Measurements from ENCODE around the gene LRBA. TPM values are rescaled to one million over a fixed set of nuclear protein-coding genes. Genes with fewer than 3 reads are reported as not detected.

The LRBA gene
- total and polyA plus RNA-seq, 4 donors, result 11.8 to 149 (median 34.2) TPM

- DNase-seq (peak in 2 of 3 donors; percentile 53 to 62), ATAC-seq (ENCODE audit: insufficient read depth, low FRiP score) (no peak)
- Histone ChIP-seq H3K36me3 (ENCODE audit: control insufficient read depth in 4 of 4, insufficient read depth in 4 of 4, low read length in 4 of 4) (no peaks in the 10 kb centered on the region), H3K4me3 (no peak overlapping the region), H3K27ac (ENCODE audit: low read depth in 1 of 2, low read length in 1 of 2) (no peak overlapping the region), H3K27me3 (ENCODE audit: control insufficient read depth in 3 of 3, insufficient read depth in 3 of 3, low read length in 2 of 3) (no peaks in the 10 kb centered on the region), H3K9ac (ENCODE audit: insufficient read depth in 1 of 2, low read length in 2 of 2) (no peak overlapping the region), H3K4me1 (ENCODE audit: control insufficient read depth in 5 of 5, insufficient read depth in 5 of 5, low read length in 5 of 5) (peaks cover 0 to 8% (median 0%) of the 10 kb centered on the region in 5 donors), H3K9me3 (ENCODE audit: control insufficient read depth in 4 of 4, insufficient read depth in 3 of 4, low read length in 3 of 4) (no peaks in the 10 kb centered on the region)
- TF ChIP-seq, protein P1, sequence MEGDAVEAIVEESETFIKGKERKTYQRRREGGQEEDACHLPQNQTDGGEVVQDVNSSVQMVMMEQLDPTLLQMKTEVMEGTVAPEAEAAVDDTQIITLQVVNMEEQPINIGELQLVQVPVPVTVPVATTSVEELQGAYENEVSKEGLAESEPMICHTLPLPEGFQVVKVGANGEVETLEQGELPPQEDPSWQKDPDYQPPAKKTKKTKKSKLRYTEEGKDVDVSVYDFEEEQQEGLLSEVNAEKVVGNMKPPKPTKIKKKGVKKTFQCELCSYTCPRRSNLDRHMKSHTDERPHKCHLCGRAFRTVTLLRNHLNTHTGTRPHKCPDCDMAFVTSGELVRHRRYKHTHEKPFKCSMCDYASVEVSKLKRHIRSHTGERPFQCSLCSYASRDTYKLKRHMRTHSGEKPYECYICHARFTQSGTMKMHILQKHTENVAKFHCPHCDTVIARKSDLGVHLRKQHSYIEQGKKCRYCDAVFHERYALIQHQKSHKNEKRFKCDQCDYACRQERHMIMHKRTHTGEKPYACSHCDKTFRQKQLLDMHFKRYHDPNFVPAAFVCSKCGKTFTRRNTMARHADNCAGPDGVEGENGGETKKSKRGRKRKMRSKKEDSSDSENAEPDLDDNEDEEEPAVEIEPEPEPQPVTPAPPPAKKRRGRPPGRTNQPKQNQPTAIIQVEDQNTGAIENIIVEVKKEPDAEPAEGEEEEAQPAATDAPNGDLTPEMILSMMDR (IDR thresholded peaks at IDR 0.05; ENCODE audit: control extremely low read depth, extremely low read depth), result no peak
- 57 to 83% methylated on average over 8 of the region's 8 CpGs for WGBS, 2 donors
Measured at GRCh38 chr4:150217808-150218207, 797.3 kb downstream of the LRBA start.

GRCh38 chr4:150217192-150217591 is 797.9 kb downstream of the LRBA start:
- 50 to 54% methylated on average over 3 of the region's 3 CpGs for WGBS, 2 donors
- DNase-seq, result peak in 2 of 3 donors; percentile 26 to 57
- no peak for ATAC-seq (ENCODE audit: insufficient read depth, low FRiP score)

GRCh38 chr4:150216726-150217125 is 798.4 kb downstream of the LRBA start:
- Histone ChIP-seq H3K9ac (ENCODE audit: insufficient read depth in 1 of 2, low read length in 2 of 2) (no peak overlapping the region), H3K27ac (ENCODE audit: low read depth in 1 of 2, low read length in 1 of 2) (no peak overlapping the region), H3K27me3 (ENCODE audit: control insufficient read depth in 3 of 3, insufficient read depth in 3 of 3, low read length in 2 of 3) (no peaks in the 10 kb centered on the region), H3K9me3 (ENCODE audit: control insufficient read depth in 4 of 4, insufficient read depth in 3 of 4, low read length in 3 of 4) (no peaks in the 10 kb centered on the region), H3K4me1 (ENCODE audit: control insufficient read depth in 5 of 5, insufficient read depth in 5 of 5, low read length in 5 of 5) (peaks cover 0 to 11% (median 0%) of the 10 kb centered on the region in 5 donors), H3K36me3 (ENCODE audit: control insufficient read depth in 4 of 4, insufficient read depth in 4 of 4, low read length in 4 of 4) (no peaks in the 10 kb centered on the region), H3K4me3 (no peak overlapping the region)
- no peak for ATAC-seq (ENCODE audit: insufficient read depth, low FRiP score)
- TF ChIP-seq, protein P1 (IDR thresholded peaks at IDR 0.05; ENCODE audit: control extremely low read depth, extremely low read depth), result no peak
- no peak for DNase-seq
- WGBS, 2 donors, result 90 to 91% methylated on average over 5 of the region's 5 CpGs

More at GRCh38 chr4:150217192-150217591, 797.9 kb downstream of the LRBA start:
- Histone ChIP-seq H3K4me3 (no peak overlapping the region), H3K36me3 (ENCODE audit: control insufficient read depth in 4 of 4, insufficient read depth in 4 of 4, low read length in 4 of 4) (no peaks in the 10 kb centered on the region), H3K9me3 (ENCODE audit: control insufficient read depth in 4 of 4, insufficient read depth in 3 of 4, low read length in 3 of 4) (no peaks in the 10 kb centered on the region), H3K9ac (ENCODE audit: insufficient read depth in 1 of 2, low read length in 2 of 2) (no peak overlapping the region), H3K4me1 (ENCODE audit: control insufficient read depth in 5 of 5, insufficient read depth in 5 of 5, low read length in 5 of 5) (peaks cover 0 to 10% (median 0%) of the 10 kb centered on the region in 5 donors), H3K27me3 (ENCODE audit: control insufficient read depth in 3 of 3, insufficient read depth in 3 of 3, low read length in 2 of 3) (no peaks in the 10 kb centered on the region), H3K27ac (ENCODE audit: low read depth in 1 of 2, low read length in 1 of 2) (no peak overlapping the region)
- TF ChIP-seq, protein P1 (IDR thresholded peaks at IDR 0.05; ENCODE audit: control extremely low read depth, extremely low read depth), result no peak

DNA sequence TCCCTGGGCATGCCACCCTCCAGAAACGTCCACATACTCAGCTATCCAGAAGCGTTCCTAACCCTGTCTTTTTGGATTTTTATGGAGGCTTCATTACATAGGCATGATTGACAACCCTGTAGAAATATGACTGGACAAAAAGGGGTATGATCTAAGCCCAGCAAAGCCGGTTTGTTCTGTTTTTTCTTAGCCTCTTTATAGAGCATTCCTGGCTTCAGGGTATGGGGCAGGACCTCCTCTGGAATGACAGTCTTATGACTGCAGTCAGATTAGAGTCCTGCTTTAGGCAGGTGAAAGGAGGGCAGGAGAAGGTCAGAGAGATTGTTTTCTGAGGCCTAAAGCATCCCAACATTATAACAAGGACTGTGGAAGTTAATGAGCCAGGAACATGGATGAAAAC is 799.5 kb downstream of the LRBA start:
- Histone ChIP-seq H3K27ac (ENCODE audit: low read depth in 1 of 2, low read length in 1 of 2) (no peak overlapping the region), H3K4me1 (ENCODE audit: control insufficient read depth in 5 of 5, insufficient read depth in 5 of 5, low read length in 5 of 5) (peaks cover 0 to 11% (median 3%) of the 10 kb centered on the region in 5 donors), H3K9me3 (ENCODE audit: control insufficient read depth in 4 of 4, insufficient read depth in 3 of 4, low read length in 3 of 4) (no peaks in the 10 kb centered on the region), H3K9ac (ENCODE audit: insufficient read depth in 1 of 2, low read length in 2 of 2) (no peak overlapping the region), H3K4me3 (no peak overlapping the region), H3K27me3 (ENCODE audit: control insufficient read depth in 3 of 3, insufficient read depth in 3 of 3, low read length in 2 of 3) (no peaks in the 10 kb centered on the region), H3K36me3 (ENCODE audit: control insufficient read depth in 4 of 4, insufficient read depth in 4 of 4, low read length in 4 of 4) (no peaks in the 10 kb centered on the region)
- ATAC-seq (ENCODE audit: insufficient read depth, low FRiP score) (no peak), DNase-seq (peak in 2 of 3 donors; percentile 46 to 67)
- TF ChIP-seq, protein P1 (IDR thresholded peaks at IDR 0.05; ENCODE audit: control extremely low read depth, extremely low read depth), result no peak
- WGBS, 2 donors, result 76 to 89% methylated on average over 3 of the region's 3 CpGs
